Measurements from ENCODE around the gene TMPRSS7. TPM values are rescaled to one million over a fixed set of nuclear protein-coding genes. Genes with fewer than 3 reads are reported as not detected.

Gene TMPRSS7
- total RNA-seq, 1 donor from 2014 or later = under 0.01 TPM

- DNase-seq (ENCODE audit: low read depth) (no peak), FAIRE-seq (no peak)
- H3K27me3 ChIP-seq (ENCODE audit: control insufficient read depth, insufficient read depth, low read length) = no peaks in the 10 kb centered on the region
- no peak overlapping the region for H3K4me3 ChIP-seq (ENCODE audit: low read depth, low read length)
- TF ChIP-seq, protein P1, sequence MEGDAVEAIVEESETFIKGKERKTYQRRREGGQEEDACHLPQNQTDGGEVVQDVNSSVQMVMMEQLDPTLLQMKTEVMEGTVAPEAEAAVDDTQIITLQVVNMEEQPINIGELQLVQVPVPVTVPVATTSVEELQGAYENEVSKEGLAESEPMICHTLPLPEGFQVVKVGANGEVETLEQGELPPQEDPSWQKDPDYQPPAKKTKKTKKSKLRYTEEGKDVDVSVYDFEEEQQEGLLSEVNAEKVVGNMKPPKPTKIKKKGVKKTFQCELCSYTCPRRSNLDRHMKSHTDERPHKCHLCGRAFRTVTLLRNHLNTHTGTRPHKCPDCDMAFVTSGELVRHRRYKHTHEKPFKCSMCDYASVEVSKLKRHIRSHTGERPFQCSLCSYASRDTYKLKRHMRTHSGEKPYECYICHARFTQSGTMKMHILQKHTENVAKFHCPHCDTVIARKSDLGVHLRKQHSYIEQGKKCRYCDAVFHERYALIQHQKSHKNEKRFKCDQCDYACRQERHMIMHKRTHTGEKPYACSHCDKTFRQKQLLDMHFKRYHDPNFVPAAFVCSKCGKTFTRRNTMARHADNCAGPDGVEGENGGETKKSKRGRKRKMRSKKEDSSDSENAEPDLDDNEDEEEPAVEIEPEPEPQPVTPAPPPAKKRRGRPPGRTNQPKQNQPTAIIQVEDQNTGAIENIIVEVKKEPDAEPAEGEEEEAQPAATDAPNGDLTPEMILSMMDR (IDR thresholded peaks at IDR 0.05; ENCODE audit: insufficient read depth, low read length, severe bottlenecking) = no peak
- no peaks in the 10 kb centered on the region for H3K36me3 ChIP-seq (ENCODE audit: control insufficient read depth, insufficient read depth, low read length)
Observed at GRCh38 chr3:112013784-112014143, 20.8 kb upstream of the TMPRSS7 start.

GRCh38 chr3:112017091-112017490 lies 17.4 kb upstream of the TMPRSS7 start:
- Histone ChIP-seq H3K36me3 (ENCODE audit: control insufficient read depth, insufficient read depth, low read length) (no peaks in the 10 kb centered on the region), H3K4me3 (ENCODE audit: low read depth, low read length) (no peak overlapping the region), H3K27me3 (ENCODE audit: control insufficient read depth, insufficient read depth, low read length) (no peaks in the 10 kb centered on the region)
- peak; percentile 61 for DNase-seq (ENCODE audit: low read depth)
- TF ChIP-seq, protein P1 (IDR thresholded peaks at IDR 0.05; ENCODE audit: insufficient read depth, low read length, severe bottlenecking) = no peak
- no peak for FAIRE-seq

- no peaks in the 10 kb centered on the region for H3K36me3 ChIP-seq (ENCODE audit: control insufficient read depth, insufficient read depth, low read length)
- H3K4me3 ChIP-seq (ENCODE audit: low read depth, low read length) = no peak overlapping the region
- FAIRE-seq (no peak), DNase-seq (ENCODE audit: low read depth) (no peak)
- H3K27me3 ChIP-seq (ENCODE audit: control insufficient read depth, insufficient read depth, low read length) = no peaks in the 10 kb centered on the region
- TF ChIP-seq, protein P1 (IDR thresholded peaks at IDR 0.05; ENCODE audit: insufficient read depth, low read length, severe bottlenecking) = no peak
Observed at GRCh38 chr3:112018712-112019111, 15.8 kb upstream of the TMPRSS7 start.

DNA sequence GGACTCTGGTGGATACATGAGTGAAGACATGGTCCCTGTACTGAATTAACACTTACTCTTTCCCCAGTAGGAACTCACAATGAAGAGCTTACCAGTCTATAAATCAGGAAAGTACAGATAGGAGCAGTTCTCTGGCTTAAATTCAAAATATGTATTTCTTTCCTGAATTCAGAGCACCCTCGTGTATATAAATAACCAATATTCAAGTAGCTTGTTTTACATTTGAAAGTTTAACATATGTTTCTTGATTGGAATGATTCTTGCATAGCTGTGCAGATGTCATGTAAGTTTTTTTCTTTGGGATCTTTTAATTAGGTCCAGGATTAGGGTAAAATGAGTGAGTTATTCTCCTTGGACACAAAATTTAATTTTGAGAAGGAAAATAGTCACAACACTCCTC lies 14.8 kb upstream of the TMPRSS7 start:
- Histone ChIP-seq H3K36me3 (ENCODE audit: control insufficient read depth, insufficient read depth, low read length) (no peaks in the 10 kb centered on the region), H3K4me3 (ENCODE audit: low read depth, low read length) (no peak overlapping the region), H3K27me3 (ENCODE audit: control insufficient read depth, insufficient read depth, low read length) (no peaks in the 10 kb centered on the region)
- DNase-seq (ENCODE audit: low read depth) = no peak
- FAIRE-seq = no peak
- TF ChIP-seq, protein P1 (IDR thresholded peaks at IDR 0.05; ENCODE audit: insufficient read depth, low read length, severe bottlenecking) = no peak

DNA sequence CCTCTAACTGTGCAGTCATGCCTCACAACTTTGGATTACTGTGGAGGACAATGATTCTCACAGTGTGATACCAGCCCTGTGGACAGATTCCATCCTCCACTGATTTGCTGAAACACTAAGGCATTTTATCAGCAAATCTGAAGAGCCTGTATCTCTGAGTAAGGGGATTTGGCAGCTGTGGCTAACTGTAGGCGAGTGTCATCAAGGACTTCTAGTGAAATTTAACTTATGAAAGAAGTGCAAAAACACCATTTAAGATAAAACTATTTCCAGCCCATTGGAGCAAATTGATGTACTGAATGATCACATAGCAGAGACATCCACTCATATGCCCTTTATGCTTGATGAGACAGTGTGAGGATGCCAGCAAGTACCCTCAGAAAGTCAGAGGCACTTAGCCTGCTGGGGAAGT lies 13.9 kb upstream of the TMPRSS7 start:
- DNase-seq (ENCODE audit: low read depth) = no peak
- no peak for FAIRE-seq

GRCh38 chr3:112027142-112027541 lies 7.4 kb upstream of the TMPRSS7 start:
- no peak for FAIRE-seq
- no peaks in the 10 kb centered on the region for H3K36me3 ChIP-seq (ENCODE audit: control insufficient read depth, insufficient read depth, low read length)
- TF ChIP-seq, protein P1 (IDR thresholded peaks at IDR 0.05; ENCODE audit: insufficient read depth, low read length, severe bottlenecking) = no peak
- H3K27me3 ChIP-seq (ENCODE audit: control insufficient read depth, insufficient read depth, low read length) = no peaks in the 10 kb centered on the region
- DNase-seq (ENCODE audit: low read depth) = no peak
- no peak overlapping the region for H3K4me3 ChIP-seq (ENCODE audit: low read depth, low read length)

More for the DNA sequence above, 13.9 kb upstream of the TMPRSS7 start:
- Histone ChIP-seq H3K36me3 (ENCODE audit: control insufficient read depth, insufficient read depth, low read length) (no peaks in the 10 kb centered on the region), H3K4me3 (ENCODE audit: low read depth, low read length) (no peak overlapping the region), H3K27me3 (ENCODE audit: control insufficient read depth, insufficient read depth, low read length) (no peaks in the 10 kb centered on the region)
- TF ChIP-seq, protein P1 (IDR thresholded peaks at IDR 0.05; ENCODE audit: insufficient read depth, low read length, severe bottlenecking) = no peak

Data from bronchial epithelial cell (primary cell).